ENCODE data around the gene NIBAN1. TPM values are rescaled to one million over a fixed set of nuclear protein-coding genes. Genes with fewer than 3 reads are reported as not detected.

The NIBAN1 gene
- total and polyA plus RNA-seq, 9 donors = 1.7 to 51.9 (median 7.5) TPM

- H3K27me3 ChIP-seq = no peaks in the 10 kb centered on the region
- H3K4me3 ChIP-seq = no peak overlapping the region
- TF ChIP-seq EP300 (IDR thresholded peaks at IDR 0.05) = no peak
- no peak for TF ChIP-seq CTCF (IDR thresholded peaks at IDR 0.05)
- TF ChIP-seq POLR2A (IDR thresholded peaks at IDR 0.05) = no peak
- no peaks in the 10 kb centered on the region for H3K36me3 ChIP-seq
- H3K9me3 ChIP-seq = no peaks in the 10 kb centered on the region
- H3K4me1 ChIP-seq (ENCODE audit: insufficient read depth) = no peaks in the 10 kb centered on the region
- no peak for DNase-seq
- H3K27ac ChIP-seq = no peak overlapping the region
- 93 to 100% (median 98%) methylated on average over 1 of the region's 1 CpG for WGBS, 3 donors
- intact Hi-C loops (cut with DNase I) = no loop called here
Observed at GRCh38 chr1:184994301-184994700, 20.0 kb upstream of the NIBAN1 start.

GRCh38 chr1:184992271-184992670 lies 18.0 kb upstream of the NIBAN1 start:
- Histone ChIP-seq H3K4me3 (no peak overlapping the region), H3K4me1 (ENCODE audit: insufficient read depth) (no peaks in the 10 kb centered on the region), H3K27me3 (no peaks in the 10 kb centered on the region), H3K36me3 (no peaks in the 10 kb centered on the region), H3K9me3 (no peaks in the 10 kb centered on the region), H3K27ac (no peak overlapping the region)
- no peak for TF ChIP-seq EP300 (IDR thresholded peaks at IDR 0.05)
- no peak for TF ChIP-seq CTCF (IDR thresholded peaks at IDR 0.05)
- no peak for TF ChIP-seq POLR2A (IDR thresholded peaks at IDR 0.05)
- no peak for DNase-seq
- intact Hi-C loops (cut with DNase I) = no loop called here
- WGBS, 3 donors = 72 to 88% (median 74%) methylated on average over 3 of the region's 3 CpGs

GRCh38 chr1:184990204-184990603 lies 15.9 kb upstream of the NIBAN1 start:
- no peaks in the 10 kb centered on the region for H3K9me3 ChIP-seq
- intact Hi-C loops (cut with DNase I) = no loop called here
- no peak overlapping the region for H3K4me3 ChIP-seq
- TF ChIP-seq POLR2A (IDR thresholded peaks at IDR 0.05) (no peak), CTCF (IDR thresholded peaks at IDR 0.05) (no peak), EP300 (IDR thresholded peaks at IDR 0.05) (no peak)
- H3K4me1 ChIP-seq (ENCODE audit: insufficient read depth) = no peaks in the 10 kb centered on the region
- no peaks in the 10 kb centered on the region for H3K27me3 ChIP-seq
- no peaks in the 10 kb centered on the region for H3K36me3 ChIP-seq
- 68 to 76% (median 76%) methylated on average over 1 of the region's 1 CpG for WGBS, 3 donors
- H3K27ac ChIP-seq = no peak overlapping the region
- no peak for DNase-seq

- TF ChIP-seq CTCF (IDR thresholded peaks at IDR 0.05) = no peak
- no peak for TF ChIP-seq POLR2A (IDR thresholded peaks at IDR 0.05)
- TF ChIP-seq EP300 (IDR thresholded peaks at IDR 0.05) = no peak
- H3K4me1 ChIP-seq (ENCODE audit: insufficient read depth) = no peaks in the 10 kb centered on the region
- H3K36me3 ChIP-seq = no peaks in the 10 kb centered on the region
- intact Hi-C loops (cut with DNase I) = loop anchor here in 1 of 4 donors (10.0 kb wide), 1 partner anchor 184 kb away; no protein-coding TSS in a partner anchor
- H3K9me3 ChIP-seq = no peaks in the 10 kb centered on the region
- no peak overlapping the region for H3K27ac ChIP-seq
- no peak overlapping the region for H3K4me3 ChIP-seq
- H3K27me3 ChIP-seq = no peaks in the 10 kb centered on the region
- DNase-seq = no peak
Observed at GRCh38 chr1:184988506-184988905, 14.2 kb upstream of the NIBAN1 start.

Data from ovary (tissue), 9 donors.